Activated CD8-positive, alpha-beta memory T cell treated with anti-CD3 and anti-CD28 coated beads, Interleukin-2, amount 50 U/mL, for 24 hours (primary cell): ENCODE results near the gene PLIN3.
"Not testable (repeated sequence)": the region's sequence is repeated elsewhere in the genome, so short reads cannot be mapped to it uniquely, and the experiment has no call there.

ENCODE experiments used
- DNase-seq: peaks from one replicate; pipeline ENCODE4 v3.0.0-alpha.2; 2020; ENCODE audit errors: extremely low read depth

Gene PLIN3, protein sequence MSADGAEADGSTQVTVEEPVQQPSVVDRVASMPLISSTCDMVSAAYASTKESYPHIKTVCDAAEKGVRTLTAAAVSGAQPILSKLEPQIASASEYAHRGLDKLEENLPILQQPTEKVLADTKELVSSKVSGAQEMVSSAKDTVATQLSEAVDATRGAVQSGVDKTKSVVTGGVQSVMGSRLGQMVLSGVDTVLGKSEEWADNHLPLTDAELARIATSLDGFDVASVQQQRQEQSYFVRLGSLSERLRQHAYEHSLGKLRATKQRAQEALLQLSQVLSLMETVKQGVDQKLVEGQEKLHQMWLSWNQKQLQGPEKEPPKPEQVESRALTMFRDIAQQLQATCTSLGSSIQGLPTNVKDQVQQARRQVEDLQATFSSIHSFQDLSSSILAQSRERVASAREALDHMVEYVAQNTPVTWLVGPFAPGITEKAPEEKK

DNA sequence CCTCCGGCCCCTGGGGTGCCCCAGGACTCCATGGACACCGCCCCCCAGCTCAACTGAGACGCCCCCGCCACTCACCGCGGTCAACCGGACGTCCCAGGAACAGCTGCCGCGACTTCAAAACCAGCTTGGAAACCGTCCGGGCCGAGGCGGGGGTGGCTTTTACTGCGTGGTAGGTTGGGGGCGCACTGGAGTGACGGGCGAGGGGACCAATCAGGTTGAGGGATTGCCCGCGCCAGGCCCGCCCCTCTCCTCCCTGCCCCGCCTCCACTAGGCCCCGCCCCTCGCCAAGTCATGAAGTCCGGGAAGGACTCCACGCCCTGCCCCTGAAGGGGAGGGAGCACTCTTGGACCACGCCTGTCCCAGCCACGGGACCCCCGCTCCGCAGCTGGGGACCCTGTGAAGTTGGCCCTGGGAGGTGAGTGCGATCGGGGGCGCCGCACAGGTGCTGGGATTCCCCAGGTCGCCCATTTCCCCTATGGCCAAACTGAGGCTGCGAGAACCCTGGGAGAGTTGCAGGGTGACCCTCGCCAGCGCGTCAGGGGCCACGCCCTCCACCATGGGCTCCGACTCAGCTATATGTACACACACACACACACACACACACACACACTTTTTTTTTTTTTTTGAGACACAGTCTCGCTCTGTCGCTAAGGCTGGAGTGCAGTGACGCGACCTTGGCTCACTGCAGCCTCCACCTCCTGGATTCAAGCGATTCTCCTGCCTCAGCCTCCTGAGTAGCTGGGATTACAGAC is at the start of gene PLIN3:
PLIN3 (minus strand) TSS at position 134 of the 752 bp plus-strand sequence. CDS start 6,273 bp downstream, outside the sequence.
- DNase-seq: peak; percentile 78

- no peak for DNase-seq
Observed at GRCh38 chr19:4916292-4917082, 49.0 kb upstream of the PLIN3 start.

DNA sequence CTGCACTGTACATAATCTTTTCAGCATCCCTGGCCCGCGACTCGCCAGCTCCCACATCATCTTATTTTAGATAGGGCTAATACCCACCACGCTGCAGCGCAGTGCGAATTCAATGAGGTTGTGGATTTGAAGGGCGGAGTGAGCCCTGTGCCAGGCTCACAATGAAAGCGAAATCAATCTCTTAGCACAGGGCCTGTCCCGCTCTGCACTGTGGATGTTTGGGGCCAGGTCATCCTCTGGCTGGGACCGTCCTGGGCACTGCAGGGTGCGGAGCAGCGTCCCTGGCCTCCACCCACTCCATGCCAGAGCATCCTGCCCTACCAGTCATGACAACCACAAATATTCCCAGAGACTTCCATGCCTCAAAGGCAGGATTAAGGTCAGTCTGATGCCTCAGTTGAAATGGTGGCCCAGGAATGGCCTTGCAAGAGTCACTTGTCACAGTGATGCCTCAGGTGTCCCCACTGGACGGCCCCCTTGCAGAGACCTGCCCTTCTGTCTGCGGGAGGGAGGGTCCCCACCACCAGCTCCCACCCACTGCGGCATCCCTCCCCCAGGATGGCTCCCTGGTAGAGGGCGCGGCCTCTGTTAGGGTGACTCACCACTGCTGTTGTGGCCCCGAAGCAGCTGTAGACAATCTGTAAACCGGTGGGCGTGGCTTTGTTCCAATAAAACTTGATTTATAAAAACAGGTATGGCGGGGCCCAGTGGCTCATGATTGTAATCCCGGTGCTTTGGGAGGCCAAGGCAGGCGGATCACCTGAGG is 47.5 kb upstream of the PLIN3 start:
- DNase-seq: peak; percentile 48

GRCh38 chr19:4913996-4914735 is 46.7 kb upstream of the PLIN3 start:
- DNase-seq: no peak

DNA sequence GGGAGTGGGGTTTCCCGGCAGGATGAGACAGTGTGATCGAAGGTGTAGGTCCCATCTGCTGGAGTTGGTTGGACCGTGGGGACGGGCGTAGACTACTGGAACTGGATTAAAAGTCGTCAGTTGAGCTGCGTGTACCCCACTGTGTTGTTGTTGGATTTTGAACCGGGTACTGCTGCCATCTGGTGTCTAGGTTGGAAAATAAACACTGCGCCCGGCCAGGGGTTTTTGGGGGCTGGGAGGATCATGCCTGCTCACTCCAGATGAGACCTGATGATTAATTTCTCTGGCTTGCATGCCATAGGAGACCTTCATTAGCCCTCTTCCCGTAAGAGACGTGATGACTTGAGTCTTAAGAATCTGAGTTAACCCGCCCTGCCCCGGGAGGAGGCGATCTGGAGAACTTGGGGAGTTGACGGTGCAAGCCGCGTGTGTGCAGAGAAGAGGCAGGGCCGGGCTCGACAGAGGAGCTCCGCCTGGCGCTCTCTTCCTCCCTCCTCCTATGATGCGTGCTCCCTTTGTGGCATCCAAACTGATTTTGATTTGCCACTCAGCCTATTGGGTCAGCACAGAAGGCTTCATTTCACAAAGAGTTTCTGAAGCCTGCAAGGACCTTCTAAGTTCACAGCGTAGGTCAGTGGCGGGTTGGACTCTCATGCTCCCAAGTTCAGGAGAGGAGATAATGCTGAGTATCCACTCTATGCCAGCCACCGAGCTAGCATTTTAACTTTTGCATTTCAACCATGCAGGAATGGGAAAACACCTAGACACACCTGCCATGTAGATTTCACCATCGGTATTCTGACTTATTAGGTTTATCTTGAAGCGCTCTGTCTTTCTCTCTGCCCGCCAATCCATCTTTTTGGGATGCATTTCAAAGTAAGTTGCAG is 44.6 kb upstream of the PLIN3 start:
- peak; percentile 60 for DNase-seq

GRCh38 chr19:4911314-4911713 is 43.8 kb upstream of the PLIN3 start:
- DNase-seq: no peak

GRCh38 chr19:4910594-4911281 is 43.3 kb upstream of the PLIN3 start:
- DNase-seq: no peak

DNA sequence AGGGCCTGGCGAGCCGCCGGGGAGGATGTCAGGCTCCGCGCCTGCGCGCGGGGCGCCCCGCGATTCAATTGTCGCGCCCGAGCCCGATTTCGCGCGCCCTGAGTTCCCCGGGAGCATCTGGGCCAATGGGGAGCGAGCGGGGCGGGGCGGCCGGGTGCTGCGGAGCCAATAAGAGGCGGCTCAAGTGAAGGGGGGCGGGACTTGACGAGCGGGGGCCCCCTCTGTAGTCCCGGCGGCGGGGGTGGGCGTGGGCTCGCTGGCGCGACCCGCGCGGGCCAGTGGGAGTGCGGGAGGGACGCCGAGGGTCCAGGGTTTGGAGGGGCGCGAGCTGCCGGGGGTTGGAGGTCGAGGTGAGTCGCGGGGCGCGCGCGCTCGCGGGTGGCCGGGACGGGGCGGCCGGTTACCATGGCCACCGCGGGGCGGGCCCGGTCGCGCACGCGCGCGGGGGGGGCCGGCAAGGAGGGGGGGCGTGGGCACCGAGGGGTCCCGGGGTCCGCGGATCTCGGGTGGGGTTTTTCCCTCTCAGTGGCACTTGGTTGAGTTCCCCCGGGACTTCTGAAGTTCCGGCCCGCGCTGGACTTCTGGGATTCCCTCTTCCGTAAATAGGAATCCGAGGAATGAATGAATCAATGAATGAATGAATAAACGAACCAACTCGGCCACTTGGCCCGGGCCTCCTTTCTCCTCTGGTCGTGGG is 42.6 kb upstream of the PLIN3 start:
- DNase-seq: peak; percentile 75

- DNase-seq: no peak
Observed at GRCh38 chr19:4909156-4909896, 41.9 kb upstream of the PLIN3 start, which contains the start of gene UHRF1. UHRF1 (plus strand) TSS chr19:4909501; CDS start chr19:4910886, 1,385 bp downstream.

DNA sequence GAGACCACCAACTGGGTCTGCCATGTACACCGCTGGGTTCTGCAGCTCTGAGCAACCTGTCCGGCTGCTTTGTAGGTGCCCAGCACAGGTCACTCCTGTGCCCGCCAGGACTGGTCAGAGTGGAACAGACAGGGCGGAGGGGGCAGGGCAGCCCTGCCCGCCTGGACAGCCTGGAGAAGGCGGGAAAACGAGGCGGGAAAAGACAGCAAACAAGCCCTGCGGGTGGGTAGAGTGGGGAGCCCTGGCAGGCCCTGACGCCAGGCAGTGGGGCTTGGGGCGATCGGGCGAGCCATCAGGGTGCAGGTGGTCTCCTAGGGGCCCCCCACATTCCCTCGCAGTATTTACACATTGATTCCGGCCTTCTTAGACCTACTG is 41.3 kb upstream of the PLIN3 start:
- DNase-seq: no peak

- DNase-seq: no peak
Observed at GRCh38 chr19:4908360-4908759, 40.9 kb upstream of the PLIN3 start.

DNA sequence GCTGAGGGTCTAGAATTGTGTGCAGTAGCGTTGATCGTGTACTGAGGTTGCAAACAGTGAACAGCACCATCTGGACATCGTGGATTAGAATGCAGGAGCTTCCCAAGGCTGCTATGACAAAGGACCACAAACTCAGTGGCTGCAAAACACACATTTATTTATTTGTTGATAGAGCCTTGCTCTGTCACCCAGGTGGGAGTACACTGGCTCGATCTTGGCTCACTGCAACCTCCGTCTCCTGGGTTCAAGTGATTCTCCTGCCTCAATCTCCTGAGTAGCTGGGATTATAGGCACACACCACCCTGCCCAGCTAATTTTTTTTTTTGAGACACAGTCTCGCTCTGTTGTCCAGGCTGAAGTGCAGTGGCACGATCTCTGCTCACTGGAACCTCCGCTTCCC is 39.5 kb upstream of the PLIN3 start:
- no peak for DNase-seq

DNA sequence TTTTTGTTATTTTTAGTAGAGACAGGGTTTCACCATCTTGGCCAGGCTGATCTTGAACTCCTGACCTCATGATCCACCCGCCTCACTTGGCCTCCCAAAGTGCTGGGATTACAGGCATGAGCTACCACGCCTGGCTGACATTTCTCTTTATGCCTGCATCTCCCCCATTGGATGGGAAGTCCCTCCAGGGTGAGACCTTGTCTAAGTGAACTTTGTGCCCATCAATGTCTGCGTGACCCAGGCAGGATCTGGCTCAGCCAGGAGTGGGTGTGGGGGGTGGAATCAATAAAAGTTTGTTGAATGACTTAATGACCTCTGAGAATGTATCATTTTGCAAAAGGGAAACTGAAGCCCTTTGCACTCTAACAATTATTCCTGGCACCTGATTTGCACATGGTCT is 37.0 kb upstream of the PLIN3 start:
- DNase-seq: no peak

GRCh38 chr19:4902796-4903195 is 35.3 kb upstream of the PLIN3 start, which contains the start of gene ARRDC5:
ARRDC5 (minus strand) TSS chr19:4902896; CDS start chr19:4902825, 71 bp downstream.
- DNase-seq: no peak

GRCh38 chr19:4900879-4901278 is 33.4 kb upstream of the PLIN3 start:
- DNase-seq: not testable (repeated sequence)

GRCh38 chr19:4897146-4897545 is 29.7 kb upstream of the PLIN3 start:
- DNase-seq: no peak

GRCh38 chr19:4896372-4896771 is 28.9 kb upstream of the PLIN3 start:
- DNase-seq: no peak

- DNase-seq: not testable (repeated sequence)
Observed at GRCh38 chr19:4892962-4893361, 25.5 kb upstream of the PLIN3 start.
